ENCODE results near the gene VENTX.
"Not testable (repeated sequence)": the region's sequence is repeated elsewhere in the genome, so short reads cannot be mapped to it uniquely, and the experiment has no call there.

The VENTX gene

DNA sequence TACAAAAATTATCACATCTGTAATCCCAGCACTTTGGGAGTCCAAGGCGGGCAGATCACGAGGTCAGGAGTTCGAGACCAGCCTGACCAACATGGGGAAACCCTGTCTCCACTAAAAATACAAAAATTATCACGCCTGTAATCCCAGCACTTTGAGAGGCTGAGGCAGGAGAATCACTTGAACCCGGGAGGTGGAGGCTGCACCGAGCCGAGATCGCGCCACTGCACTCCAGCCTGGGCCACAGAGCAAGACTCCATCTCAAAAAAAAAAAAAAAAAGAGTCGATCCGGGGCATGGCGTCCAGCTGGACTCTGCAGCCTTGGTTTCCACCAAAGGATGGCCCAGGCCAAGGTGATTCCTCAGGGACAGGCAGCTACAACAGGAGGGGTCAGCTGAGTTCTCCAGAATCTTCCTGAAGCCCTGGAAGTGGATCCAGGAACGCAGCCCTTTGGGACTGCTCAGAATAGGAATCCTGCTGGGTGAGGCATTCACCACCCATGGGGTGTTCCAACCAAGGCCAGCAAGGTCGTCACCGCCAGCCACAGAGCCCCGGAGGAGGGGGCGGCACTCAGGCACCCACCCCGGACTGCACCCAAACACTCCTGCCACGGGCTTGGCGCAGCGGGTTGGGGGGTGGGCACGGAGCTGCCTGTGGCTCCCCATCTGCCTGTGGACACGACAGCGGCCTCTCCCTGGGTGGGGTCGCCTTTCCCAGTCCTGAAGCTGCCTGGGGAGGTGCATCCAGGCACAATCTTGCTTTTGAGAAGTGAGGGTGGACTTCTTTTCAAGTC lies 19.7 kb upstream of the VENTX start:
- DNase-seq, result no peak

DNA sequence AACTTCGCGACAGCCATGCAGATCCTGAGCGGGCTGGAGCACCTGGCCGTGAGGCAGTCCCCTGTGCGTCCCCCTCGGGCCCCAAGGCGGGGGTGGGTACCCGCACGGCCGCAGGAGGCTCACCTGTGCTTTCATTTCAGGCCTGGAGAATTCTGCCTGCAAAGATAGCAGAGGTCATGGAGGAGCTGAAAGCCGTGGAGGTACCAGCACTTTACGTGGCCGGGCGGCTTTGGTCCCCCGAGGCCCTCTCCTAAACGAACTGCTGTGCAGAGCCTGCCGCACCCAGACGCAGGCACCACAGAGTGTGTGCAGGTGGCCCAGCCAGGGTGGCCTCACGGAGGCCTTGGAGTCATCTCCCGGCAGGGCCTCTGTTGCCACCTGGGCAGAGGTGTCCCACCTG lies 18.8 kb upstream of the VENTX start:
- no peak for DNase-seq

DNA sequence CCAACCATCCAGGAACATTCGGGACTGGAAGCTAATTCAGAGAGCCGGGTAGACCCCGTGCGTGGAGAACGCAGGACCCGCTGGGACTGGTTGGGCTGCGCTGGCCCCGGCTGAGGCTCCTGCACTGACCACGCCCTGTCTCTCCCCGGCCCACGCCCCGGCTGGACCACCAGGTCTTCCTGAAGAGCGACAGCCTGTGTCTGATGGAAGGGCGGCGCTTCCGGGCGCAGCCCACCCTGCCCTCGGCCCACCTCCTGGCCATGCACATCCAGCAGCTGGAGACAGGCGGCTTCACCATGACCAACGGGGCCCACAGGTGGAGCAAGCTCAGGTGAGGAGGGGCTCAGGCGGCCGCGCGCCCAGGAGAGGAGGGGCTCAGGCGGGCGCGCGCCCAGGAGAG lies 17.9 kb upstream of the VENTX start:
- no peak for DNase-seq

DNA sequence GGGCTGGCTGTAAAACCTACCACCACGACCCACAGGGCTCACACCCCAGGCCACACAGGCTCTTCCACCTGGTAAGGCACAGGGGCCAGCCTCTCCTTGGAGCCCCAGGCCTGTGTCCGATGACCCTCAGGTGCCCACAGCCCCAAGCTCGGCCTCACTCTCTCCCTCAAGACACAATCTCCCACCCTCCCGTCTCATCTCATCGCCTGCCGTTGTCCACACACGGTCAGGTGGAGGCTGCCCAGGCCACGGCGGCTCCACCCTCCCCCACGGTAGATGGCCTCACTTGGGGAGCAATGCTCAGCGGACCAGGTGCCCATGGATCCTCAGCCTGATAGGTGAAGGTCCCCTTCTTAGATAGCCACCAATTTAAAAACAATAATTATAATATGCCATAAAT lies 16.3 kb upstream of the VENTX start:
- DNase-seq, result no peak

DNA sequence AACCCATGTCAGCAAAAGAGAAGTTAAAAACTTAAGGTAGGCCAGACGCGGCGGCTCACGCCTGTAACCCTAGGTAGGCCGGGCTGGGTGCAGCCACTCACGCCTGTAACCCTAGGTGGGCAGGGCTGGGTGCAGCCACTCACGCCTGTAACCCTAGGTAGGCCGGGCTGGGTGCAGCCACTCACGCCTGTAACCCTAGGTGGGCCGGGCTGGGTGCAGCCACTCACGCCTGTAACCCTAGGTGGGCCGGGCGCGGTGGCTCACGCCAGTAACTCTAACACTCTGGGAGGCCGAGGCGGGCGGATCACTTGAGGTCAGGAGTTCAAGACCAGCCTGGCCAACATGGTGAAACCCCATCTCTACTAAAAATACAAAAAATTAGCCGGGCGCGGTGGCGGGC lies 15.9 kb upstream of the VENTX start:
- DNase-seq, result not testable (repeated sequence)

DNA sequence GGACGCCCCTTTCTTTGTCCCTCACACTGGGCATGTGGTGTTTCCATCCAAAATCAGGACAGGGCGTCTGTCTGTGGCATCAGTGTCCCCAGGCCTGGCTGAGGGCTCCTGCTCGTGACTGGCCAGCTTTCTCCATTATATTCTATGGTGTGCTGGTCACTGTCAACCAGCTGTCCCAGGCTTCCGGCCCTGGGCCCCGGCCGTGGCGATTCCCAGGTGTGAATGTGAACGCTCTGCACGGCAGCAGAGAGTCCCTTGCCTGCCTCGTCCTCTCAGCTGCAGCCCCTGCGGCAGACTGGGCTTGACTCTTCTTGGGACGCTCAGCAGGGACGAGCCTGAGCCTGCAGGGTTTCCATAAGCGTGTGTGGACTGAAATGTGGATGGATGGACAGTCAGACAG lies 13.6 kb upstream of the VENTX start:
- DNase-seq, result no peak

DNA sequence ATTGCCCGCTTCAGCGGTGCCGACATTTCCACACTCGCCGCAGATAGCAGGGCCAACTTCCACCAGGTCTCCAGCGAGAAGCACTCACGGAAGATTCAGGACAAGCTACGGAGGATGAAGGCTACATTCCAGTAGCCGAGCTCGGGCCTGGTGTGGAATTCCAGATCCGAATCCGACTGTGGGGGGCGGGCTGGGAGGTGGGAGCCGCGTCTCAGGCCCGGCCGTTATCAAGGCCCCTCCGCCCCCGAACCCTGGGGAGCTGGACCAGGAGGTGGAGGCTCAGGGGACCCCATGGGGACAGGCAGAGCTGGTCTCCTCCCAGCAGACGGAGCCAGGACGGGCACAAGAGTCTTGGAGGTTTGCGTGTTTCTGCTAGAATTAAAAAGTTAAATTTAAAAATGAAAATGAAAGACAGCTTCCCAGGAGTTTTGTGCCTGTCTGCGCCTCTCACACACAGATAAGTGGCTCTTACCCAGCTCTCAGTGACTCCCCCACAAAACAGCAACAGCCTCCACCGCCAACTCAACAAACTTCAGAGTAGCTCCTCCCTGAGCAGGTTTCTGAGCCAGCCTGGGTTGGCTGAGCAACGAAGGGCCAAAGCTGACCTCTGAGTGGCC lies 12.8 kb upstream of the VENTX start:
- DNase-seq, result no peak

DNA sequence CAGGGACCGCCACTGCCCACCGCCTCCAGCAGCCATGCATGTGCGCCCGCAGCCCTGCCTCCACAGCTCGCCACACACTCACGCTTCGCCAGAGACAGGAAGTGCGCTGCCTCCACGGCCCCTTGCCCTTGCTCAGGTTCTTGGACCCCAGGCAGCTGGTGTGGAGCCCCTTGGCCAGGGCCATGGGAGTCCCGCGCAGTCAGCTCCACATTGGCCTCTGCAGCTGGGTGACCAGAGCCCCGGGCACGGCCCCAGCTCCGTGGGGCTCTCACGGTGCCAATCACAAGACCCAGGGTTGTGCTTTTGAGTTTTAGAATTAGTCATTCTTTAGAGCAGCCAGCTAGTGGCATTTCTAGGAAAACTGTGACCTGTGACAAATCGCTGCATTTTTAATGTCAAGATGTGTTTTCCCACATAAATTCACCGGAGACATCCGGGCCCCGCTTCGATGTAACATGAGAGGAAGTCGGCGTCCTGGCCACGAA lies 11.9 kb upstream of the VENTX start:
- no peak for DNase-seq

DNA sequence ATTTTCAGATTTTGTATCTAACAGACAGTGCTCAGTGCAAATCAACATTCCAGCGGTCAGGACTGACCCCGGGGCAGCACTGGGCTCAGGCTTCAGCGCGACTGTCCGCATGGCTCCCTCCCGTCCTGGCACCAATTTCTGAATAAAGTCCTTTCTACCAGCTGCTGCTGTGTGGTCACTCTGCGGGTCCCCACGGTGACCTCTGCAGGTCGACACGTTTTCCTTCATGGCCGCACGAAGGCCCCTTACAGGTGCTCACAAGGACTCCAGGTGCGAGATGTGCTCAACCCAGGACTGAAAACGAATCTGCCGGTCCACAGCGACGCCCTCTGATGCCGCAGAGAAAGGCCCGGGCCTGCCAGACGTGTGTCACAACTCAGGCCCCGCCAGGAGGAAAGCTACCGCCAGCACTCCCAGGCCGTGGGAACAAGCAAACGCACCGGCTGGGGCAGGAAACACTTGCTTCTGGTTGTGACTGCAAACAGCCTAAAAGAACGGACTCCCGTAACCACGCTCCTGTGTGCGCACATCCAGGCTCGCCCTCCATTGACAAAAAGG lies 11.3 kb upstream of the VENTX start:
- no peak for DNase-seq

DNA sequence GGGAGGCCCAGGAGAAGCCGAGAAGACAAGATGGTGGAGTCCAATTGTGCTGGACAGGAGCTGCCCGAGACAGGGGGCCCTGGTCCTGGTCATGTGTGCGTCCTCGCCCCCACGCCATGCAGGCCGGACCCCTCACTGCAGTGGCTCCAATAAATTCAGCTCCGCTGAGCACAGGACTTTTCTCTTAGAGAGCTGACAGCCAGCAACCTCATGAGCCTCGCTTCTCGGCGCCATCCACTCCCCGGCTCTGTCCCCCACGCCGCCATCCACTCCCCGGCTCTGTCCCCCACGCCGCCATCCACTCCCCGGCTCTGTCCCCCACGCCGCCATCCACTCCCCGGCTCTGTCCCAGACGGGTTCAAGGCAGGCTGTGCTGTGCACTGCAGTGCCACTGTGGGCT lies 10.4 kb upstream of the VENTX start:
- no peak for DNase-seq

DNA sequence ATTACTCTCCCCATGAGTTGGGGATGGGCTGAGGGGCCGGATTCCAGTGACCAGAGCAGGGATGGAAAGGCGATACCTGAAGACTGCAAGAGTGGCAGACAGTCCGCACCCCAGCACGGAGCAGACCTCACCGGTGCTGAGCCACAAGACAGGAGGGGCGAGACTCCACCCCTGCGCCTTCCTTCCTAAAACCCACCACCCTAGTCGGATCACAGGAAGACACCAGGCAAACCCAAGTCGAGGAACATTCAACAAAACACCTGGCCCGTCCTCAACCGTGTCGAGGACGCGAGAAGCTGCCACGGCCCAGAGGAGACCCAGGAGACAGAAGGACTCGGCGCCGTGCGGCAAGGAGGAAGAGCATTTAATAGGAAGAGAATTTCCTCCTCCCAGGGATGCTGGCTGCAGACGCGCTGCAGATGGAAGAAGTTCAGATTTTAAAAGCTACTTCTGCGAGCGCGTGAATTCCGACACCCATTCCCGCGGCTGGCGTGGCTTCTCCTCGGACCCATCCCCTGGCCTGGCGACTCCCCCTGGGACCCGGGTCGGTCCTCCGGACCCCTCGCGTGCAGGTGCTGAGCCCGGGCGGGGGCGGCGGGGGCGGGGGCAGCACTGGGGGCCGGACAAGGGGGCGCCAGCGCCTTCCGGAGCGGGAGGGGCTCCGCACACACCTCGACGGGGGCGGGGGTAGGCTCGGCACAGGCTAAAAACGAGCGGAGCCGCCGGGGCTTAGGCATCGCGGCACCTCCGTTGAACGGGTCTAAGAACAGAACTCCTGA lies 8.2 kb upstream of the VENTX start:
- no peak for DNase-seq

DNA sequence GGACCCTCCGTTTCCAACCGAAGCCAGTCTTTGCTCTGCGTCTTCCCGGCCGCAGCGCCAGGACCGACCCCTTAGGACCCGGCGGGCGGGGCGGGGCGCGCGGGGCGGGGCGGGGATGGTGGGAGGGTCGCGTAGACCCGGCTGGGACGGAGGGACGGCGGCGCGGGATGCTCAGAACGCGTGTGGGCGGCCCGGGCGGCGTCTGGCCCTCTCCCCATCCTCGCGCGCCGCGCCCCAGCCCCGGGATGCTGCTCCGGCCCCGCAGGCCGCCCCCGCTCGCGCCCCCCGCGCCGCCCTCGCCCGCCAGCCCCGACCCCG lies 7.7 kb upstream of the VENTX start, which contains the start of gene UTF1:
TSS of gene UTF1 (plus strand) at position 174 of the 318 bp plus-strand sequence. CDS start at position 246, 72 bp downstream.
- no peak for DNase-seq

DNA sequence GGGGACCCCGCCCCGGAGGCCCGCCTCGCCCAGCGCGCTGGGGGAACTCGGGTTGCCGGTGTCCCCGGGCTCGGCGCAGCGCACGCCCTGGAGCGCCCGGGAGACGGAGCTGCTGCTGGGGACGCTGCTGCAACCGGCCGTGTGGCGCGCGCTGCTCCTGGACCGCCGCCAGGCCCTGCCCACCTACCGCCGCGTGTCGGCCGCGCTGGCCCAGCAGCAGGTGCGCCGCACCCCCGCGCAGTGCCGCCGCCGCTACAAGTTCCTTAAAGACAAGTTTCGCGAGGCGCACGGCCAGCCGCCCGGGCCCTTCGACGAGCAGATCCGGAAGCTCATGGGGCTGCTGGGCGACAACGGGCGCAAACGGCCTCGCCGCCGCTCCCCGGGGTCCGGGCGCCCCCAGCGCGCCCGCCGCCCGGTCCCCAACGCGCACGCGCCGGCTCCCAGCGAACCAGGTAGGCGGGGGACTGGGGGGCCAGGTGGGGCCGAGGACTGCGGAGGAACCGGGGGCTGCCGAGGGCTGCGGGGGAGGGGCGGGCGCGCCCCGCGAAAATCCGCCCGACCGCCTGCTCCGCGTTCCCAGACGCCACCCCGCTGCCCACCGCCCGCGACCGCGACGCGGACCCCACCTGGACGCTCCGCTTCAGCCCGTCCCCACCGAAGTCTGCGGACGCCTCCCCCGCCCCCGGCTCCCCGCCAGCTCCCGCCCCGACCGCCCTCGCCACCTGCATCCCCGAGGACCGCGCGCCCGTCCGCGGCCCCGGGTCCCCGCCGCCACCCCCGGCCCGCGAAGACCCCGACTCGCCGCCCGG lies 7.1 kb upstream of the VENTX start:
- DNase-seq, result no peak

DNA sequence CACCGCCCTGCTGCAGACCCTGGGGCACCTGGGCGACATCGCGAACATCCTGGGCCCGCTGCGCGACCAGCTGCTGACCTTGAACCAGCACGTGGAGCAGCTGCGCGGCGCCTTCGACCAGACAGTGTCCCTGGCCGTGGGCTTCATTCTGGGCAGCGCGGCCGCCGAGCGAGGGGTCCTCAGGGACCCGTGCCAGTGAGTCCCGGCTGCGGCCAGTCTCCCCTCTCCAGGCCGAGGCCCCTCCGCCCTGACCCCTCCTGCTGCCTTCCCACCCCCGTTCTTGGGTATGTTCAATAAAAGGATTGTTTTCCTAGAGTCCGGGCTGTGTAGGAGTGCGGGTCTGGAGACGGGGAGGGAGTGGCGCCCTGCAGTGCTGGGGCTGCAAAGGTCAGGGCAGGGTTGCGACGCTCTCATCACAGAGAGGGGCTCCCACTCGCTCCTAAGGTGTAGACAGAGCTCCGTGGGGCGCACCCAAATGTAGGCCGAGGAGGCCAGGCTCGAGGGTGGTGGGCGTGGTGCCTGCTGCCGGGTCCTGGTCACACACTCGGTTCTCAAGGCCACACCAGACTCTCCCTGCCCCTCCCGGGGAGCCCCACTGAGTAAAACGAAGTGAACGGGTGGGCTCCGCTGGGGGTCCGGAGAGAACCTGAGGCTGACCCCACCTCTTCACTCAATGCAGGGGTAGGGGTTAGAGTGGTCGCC lies 6.3 kb upstream of the VENTX start:
- no peak for DNase-seq

DNA sequence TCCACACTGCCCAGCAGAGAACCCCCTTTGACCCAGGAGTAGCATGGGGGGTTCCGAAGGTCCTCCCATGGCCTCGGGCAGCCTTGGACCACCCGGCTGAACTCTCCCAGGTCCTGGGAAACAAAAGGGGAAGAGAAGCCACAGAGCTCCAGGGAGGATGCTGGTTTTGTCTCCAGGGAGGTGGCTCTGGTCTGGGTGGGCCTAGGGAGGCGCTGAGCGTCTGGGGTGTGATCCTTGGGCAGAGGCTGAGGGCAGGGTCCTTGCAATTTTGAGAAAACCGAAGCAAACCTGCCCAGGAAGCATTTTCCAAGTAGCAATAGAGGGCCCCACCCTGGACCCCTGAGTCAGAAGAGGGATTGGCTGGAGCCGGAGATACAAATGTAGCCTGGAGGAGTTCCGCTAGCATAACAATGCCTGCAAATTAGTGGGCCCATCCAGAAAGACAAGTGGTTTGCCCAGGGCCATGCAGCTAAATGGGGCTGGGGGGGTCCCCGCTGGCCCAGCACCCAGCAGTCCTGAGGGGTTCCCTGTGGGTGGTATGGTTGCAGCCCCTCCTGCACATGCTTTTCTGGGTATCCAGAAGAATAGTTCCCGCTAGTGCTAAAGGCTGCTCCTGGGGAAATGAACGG lies 5.6 kb upstream of the VENTX start:
- no peak for DNase-seq

DNA sequence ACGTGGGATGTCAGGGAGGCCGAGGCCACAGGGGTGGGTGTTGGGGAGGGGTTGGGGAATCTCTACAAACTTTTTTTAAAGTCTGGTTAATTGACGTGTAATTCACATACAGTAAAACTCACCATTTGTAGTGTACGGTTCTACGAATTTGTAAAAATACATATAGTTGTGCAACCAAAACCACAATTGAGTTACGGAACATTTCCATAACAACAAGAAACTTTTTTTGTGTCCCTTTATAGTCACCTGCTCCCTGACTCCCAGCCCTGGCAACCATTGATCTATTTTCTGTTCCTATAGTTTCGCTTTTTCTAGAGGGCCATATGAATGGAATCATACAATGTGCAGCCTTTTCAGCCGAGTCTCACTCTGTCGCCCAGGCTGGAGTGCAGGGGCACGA lies 2.9 kb upstream of the VENTX start:
- not testable (repeated sequence) for DNase-seq

DNA sequence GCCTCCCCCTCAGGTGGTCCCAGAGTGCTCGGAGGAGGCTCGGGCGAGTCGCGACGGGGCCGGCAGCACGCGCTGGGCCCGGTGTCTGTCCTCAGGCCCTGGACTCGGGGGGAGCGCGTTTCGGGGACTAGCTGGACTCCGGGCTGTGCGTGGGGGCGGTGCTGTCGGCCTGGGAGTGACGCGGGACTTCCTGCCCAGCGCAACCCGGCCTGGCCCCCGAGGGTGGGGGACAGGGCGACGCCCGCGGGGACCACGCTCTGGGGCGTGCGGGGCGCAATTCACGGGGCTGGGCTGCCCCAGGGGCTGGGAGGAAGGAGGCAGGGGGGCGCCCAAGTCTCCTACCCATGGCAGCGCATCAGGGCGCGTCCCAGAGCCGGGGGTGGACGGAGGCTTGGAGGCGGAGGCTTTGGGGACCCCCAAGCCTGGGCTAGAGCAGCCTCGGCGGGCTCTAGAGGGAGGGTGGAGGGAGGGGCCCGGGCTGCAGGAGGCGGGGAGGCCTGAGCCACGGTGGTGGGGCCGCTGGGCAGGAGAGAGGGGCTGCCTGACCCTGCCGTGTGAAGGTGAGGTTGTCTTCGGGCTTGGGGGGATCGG lies 2.3 kb upstream of the VENTX start:
- no peak for DNase-seq

DNA sequence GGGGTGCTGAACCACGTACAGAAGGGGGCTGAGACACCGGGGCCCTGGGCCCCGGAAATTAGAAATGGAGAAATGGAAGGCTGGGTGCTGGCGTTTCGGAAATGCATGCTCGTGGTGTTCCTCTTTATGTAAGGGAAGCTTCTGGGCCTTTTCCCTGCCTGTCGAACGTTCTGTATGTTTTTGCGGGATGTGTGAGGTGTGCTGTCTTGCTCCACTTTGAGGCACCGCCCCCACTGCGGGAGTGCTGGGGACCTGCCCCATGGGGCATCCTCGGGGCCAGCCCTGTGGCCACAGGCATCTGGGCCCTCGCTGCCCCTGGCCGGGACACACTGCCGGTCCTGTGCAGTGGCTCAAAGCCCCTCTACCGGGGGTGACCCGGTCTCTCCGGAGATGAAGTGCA lies 1.7 kb upstream of the VENTX start:
- DNase-seq, result no peak

DNA sequence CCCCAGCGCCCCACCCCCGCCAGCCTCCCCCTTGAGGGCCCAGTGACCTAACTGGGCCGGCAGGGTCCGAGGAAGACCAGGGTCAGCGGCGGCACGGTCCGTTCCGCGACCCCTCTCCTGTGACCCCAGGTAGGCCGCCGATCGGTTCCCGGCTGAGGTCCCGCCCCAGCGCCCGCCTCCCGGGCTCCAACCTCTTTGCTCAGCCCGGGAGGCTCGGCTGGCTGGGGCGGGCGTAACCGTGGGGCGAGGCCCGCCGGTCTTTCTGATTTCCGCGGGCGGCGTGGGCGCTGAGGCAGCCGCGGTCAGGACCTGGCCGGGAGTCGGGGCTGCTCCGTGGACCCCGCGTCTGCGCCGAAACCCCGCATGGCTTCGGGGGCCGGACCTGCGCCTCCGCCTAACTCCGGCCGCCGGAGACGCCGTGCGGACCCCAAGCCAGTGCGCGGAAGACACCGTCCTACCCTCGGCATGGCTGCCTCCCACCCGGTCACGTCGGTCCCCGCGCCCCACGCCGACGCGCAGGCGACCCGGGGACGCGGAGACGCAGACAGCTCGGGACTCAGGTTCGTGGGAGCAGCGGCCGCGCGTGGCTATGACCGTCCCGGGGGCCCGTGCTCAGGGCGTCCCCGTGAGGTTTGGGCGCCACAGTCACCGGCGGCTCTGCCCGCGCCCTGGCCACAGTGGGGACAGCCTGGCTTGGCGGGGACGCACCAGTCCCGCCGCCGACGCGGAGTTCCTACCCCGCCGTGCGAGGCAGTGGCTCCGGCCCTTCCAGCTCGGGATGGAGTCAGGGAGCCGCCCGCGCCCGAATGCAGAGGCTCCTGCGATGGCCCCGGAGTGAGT lies 1.0 kb upstream of the VENTX start:
- no peak for DNase-seq

DNA sequence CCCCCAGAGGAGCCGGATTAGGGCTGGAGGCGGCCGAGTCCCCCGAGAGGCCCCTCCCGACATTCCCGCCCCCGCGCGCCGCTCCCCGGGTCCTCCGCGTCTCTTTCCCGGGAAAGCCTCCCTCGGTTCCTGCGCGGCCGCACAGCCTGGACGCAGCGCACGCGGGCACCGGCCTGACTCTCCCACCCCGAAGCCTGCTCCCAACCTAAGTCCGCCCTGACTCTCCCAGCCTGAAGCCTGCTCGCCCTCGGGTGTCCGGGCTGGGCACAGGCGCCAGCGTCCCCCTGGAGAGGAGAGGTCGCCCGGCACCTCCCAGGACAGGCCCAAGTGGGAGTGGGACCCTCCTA lies 441 bp upstream of the VENTX start:
- no peak for DNase-seq

DNA sequence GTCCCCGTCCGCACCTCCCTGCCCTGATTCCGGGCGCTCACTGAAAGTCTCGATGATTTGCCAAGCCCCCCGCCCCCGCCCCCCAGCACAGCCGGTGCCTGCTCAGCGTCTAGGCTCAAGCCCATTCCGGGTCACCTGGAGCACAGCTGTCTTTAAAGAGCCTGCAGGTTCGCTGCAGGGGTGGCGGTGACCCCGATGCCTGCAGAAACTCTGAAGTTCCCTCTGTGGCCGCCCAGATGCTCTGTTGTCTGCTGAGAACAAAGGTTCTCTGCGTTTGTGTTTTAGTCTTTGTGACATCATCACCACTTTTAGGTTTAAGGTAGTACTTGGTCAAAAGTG lies 780 bp downstream of the VENTX start:
- DNase-seq, result no peak

All from activated CD8-positive, alpha-beta memory T cell treated with anti-CD3 and anti-CD28 coated beads for 24 hours (primary cell).